Spleen (tissue), 11 donors: ENCODE data around the gene GALNT13. TPM values are rescaled to one million over a fixed set of nuclear protein-coding genes. Genes with fewer than 3 reads are reported as not detected.

Experiments used
- DNase-seq: peaks from one replicate; pipeline ENCODE4 v3.0.0-alpha.2; 2020
- H3K27ac ChIP-seq, 8 donors: fragments of 200-600 bp; sonication (generic) in 7 of 8; 1 replicate in 4 of 8; 2 replicates in 4 of 8; pipeline versions ENCODE4 v1.5.0 to v1.8.0; 2016 to 2021; ENCODE audit warnings: inconsistent platforms in 4 of 8, mild to moderate bottlenecking in 4 of 8, moderate library complexity in 1 of 8
- H3K27me3 ChIP-seq, 7 donors: fragments of 200-600 bp; sonication (generic) in 6 of 7; replicated peaks in 1 of 7; 1 replicate in 4 of 7; 2 replicates in 3 of 7; pipeline versions ENCODE4 v1.5.0 to v1.8.0; 2016 to 2021; ENCODE audit warnings: inconsistent platforms in 3 of 7, mild to moderate bottlenecking in 1 of 7
- H3K36me3 ChIP-seq, 6 donors: fragments of 200-600 bp; sonication (generic) in 5 of 6; 1 replicate in 4 of 6; 2 replicates in 2 of 6; pipeline versions ENCODE4 v1.5.0 to v1.8.0; 2016 to 2021; ENCODE audit warnings: inconsistent platforms in 2 of 6
- H3K4me1 ChIP-seq, 6 donors: fragments of 200-600 bp; sonication (generic) in 5 of 6; 1 replicate in 3 of 6; 2 replicates in 3 of 6; pipeline versions ENCODE4 v1.5.0 to v1.8.0; 2016 to 2021; ENCODE audit warnings: inconsistent platforms in 3 of 6
- H3K4me3 ChIP-seq, 8 donors: fragments of 200-600 bp; sonication (generic) in 7 of 8; 1 replicate in 4 of 8; 2 replicates in 4 of 8; pipeline versions ENCODE4 v1.5.0 to v1.8.0; 2016 to 2021; ENCODE audit warnings: inconsistent platforms in 4 of 8, mild to moderate bottlenecking in 4 of 8, moderate library complexity in 2 of 8
- H3K9me3 ChIP-seq, 8 donors: fragments of 200-600 bp; sonication (generic) in 7 of 8; 1 replicate in 4 of 8; 2 replicates in 4 of 8; pipeline versions ENCODE4 v1.5.0 to v1.8.0; 2016 to 2021; ENCODE audit warnings: inconsistent platforms in 4 of 8
- CTCF ChIP-seq, 11 experiments: fragments of 200-600 bp in 7 of 11; fragments of 450-650 bp in 4 of 11; sonication (generic) in 4 of 11; IDR thresholded peaks in 8 of 11; conservative IDR thresholded peaks in 3 of 11; 1 replicate in 7 of 11; 2 replicates in 4 of 11; pipeline versions ENCODE4 v1.4.0 to v1.8.0; 2016 to 2021; ENCODE audit warnings: antibody characterized with exemption in 11 of 11, inconsistent platforms in 4 of 11, mild to moderate bottlenecking in 1 of 11
- POLR2A ChIP-seq, 3 donors: fragments of 450-650 bp; IDR thresholded peaks; one replicate each; pipeline ENCODE4 v1.5.1; 2017; ENCODE audit warnings: antibody characterized with exemption in 3 of 3, mild to moderate bottlenecking in 1 of 3
- POLR2AphosphoS5 ChIP-seq, 3 donors: sonication (generic); formaldehyde crosslinking; IDR thresholded peaks; one replicate each; pipeline ENCODE4 v1.5.1; 2017; ENCODE audit warnings: antibody characterized with exemption in 3 of 3
- WGBS, 5 donors: extraction: QIAGEN DNeasy Blood & Tissue Kit in 3 of 5; methylation state at CpG; one replicate each; pipeline versions ENCODE4 v1.1.5 to v1.1.7; 2013 to 2018; 5-methylcytosine and 5-hydroxymethylcytosine counted together
- intact Hi-C: fragments of 100-400 bp; cut with DNase I; formaldehyde crosslinking; loops from one replicate; pipeline ENCODE4 v1.15.0; 2023; ENCODE audit warnings: low total_unique reads
- polyA plus RNA-seq, 3 donors: library from polyadenylated mRNA; stranded (reverse); fragments of 200-250 nt; gene quantifications; one replicate each; pipeline ENCODE4 v1.2.1, GENCODE V29; 2013
- total RNA-seq, 7 donors: library from RNA; depleted of rRNA in 3 of 7; stranded (reverse); fragments of >200 nt in 3 of 7; fragmentation: NEBNext Ultra II Directional in 4 of 7; extraction: Animal tissue kit (Norgen Biotek cat#: 25700) in 4 of 7; gene quantifications; one replicate each; pipeline versions ENCODE4 v1.1.0 to v1.2.1, GENCODE V29; 2016 to 2021
- donor health status: healthy with polysubstance abuse.
- donor health status: DM: no; HTN: no; CAD: no; lungs with moderate emphysema.
- donor health status: DM: no; HTN: no; CAD: no.
- donor health status: Bipolar disorder and iron deficiency.
- donor health status: healthy.
- donor health status: DM: no; HTN: no; CAD: no.
- donor health status: DM: yes; HTN: yes; CAD: no.

Gene GALNT13
- total and polyA plus RNA-seq, 10 donors = 0.02 to 0.61 (median 0.11) TPM; not detected in 6

GRCh38 chr2:154203902-154204301 lies 332.2 kb downstream of the GALNT13 start:
- WGBS, 5 donors = 84 to 97% (median 89%) methylated on average over 2 of the region's 2 CpGs
- no peak for DNase-seq
- H3K4me3 ChIP-seq = no peak overlapping the region

GRCh38 chr2:154207288-154208047 lies 335.7 kb downstream of the GALNT13 start:
- Histone ChIP-seq H3K9me3 (no peaks in the 10 kb centered on the region), H3K4me1 (no peaks in the 10 kb centered on the region), H3K4me3 (no peak overlapping the region), H3K36me3 (no peaks in the 10 kb centered on the region), H3K27me3 (no peaks in the 10 kb centered on the region), H3K27ac (no peak overlapping the region)
- intact Hi-C loops = no loop called here
- no peak for DNase-seq
- TF ChIP-seq POLR2A (IDR thresholded peaks at IDR 0.05) (no peak), CTCF (IDR thresholded peaks at IDR 0.05 in 8 of 11, conservative IDR thresholded peaks at IDR 0.05 in 3 of 11) (no peak)
- WGBS, 5 donors = 79 to 96% (median 87%) methylated on average over 2 of the region's 2 CpGs

More at GRCh38 chr2:154203902-154204301, 332.2 kb downstream of the GALNT13 start:
- intact Hi-C loops = no loop called here
- no peaks in the 10 kb centered on the region for H3K27me3 ChIP-seq
- H3K4me1 ChIP-seq = no peaks in the 10 kb centered on the region
- no peak overlapping the region for H3K27ac ChIP-seq
- H3K36me3 ChIP-seq = no peaks in the 10 kb centered on the region
- H3K9me3 ChIP-seq = no peaks in the 10 kb centered on the region
- no peak for TF ChIP-seq CTCF (IDR thresholded peaks at IDR 0.05 in 8 of 11, conservative IDR thresholded peaks at IDR 0.05 in 3 of 11)
- no peak for TF ChIP-seq POLR2AphosphoS5 (IDR thresholded peaks at IDR 0.05)
- no peak for TF ChIP-seq POLR2A (IDR thresholded peaks at IDR 0.05)

- Histone ChIP-seq H3K4me3 (no peak overlapping the region), H3K4me1 (no peaks in the 10 kb centered on the region), H3K9me3 (peaks cover 0 to 5% (median 0%) of the 10 kb centered on the region in 8 donors), H3K27me3 (no peaks in the 10 kb centered on the region), H3K27ac (no peak overlapping the region), H3K36me3 (no peaks in the 10 kb centered on the region)
- WGBS, 5 donors = 85 to 98% (median 91%) methylated on average over 1 of the region's 1 CpG
- intact Hi-C loops = no loop called here
- no peak for TF ChIP-seq POLR2A (IDR thresholded peaks at IDR 0.05)
- no peak for TF ChIP-seq CTCF (IDR thresholded peaks at IDR 0.05 in 8 of 11, conservative IDR thresholded peaks at IDR 0.05 in 3 of 11)
- TF ChIP-seq POLR2AphosphoS5 (IDR thresholded peaks at IDR 0.05) = no peak
- no peak for DNase-seq
Observed at GRCh38 chr2:154223726-154224125, 352.0 kb downstream of the GALNT13 start.

GRCh38 chr2:154226931-154227330 lies 355.2 kb downstream of the GALNT13 start:
- TF ChIP-seq POLR2AphosphoS5 (IDR thresholded peaks at IDR 0.05) (no peak), POLR2A (IDR thresholded peaks at IDR 0.05) (no peak), CTCF (IDR thresholded peaks at IDR 0.05 in 8 of 11, conservative IDR thresholded peaks at IDR 0.05 in 3 of 11) (no peak)
- DNase-seq = no peak
- H3K4me3 ChIP-seq = no peak overlapping the region
- no peaks in the 10 kb centered on the region for H3K36me3 ChIP-seq
- no peaks in the 10 kb centered on the region for H3K4me1 ChIP-seq
- intact Hi-C loops = no loop called here
- peaks cover 0 to 5% (median 0%) of the 10 kb centered on the region in 8 donors for H3K9me3 ChIP-seq
- 64 to 77% (median 70%) methylated on average over 2 of the region's 2 CpGs for WGBS, 5 donors
- H3K27me3 ChIP-seq = no peaks in the 10 kb centered on the region
- no peak overlapping the region for H3K27ac ChIP-seq
